HepG2 (cell line): Measurements from ENCODE around the gene AARS2. TPM values are rescaled to one million over a fixed set of nuclear protein-coding genes. Genes with fewer than 3 reads are reported as not detected.

ENCODE experiments used
- ATAC-seq: fragments of 200-7000 bp; cut with Tn5 transposase; 3 replicates; pipeline ENCODE4 v1.9.1; 2020; ENCODE audit warnings: mild to moderate bottlenecking, moderate library complexity
- BruUV-seq: library from RNA; stranded (reverse); fragments of 400-500 nt; replicated peaks from 2 replicates; lab custom pipeline; 2021; lab: Mats Ljungman, UMichigan
- CTCF ChIA-PET: fragments of 300-600 bp; formaldehyde crosslinking; extraction: SDS; loops from one replicate; lab custom pipeline; 2021; ENCODE audit warnings: low total read pairs, inconsistent platforms, low intra/inter-chr PET ratio; lab: Yijun Ruan, JAX
- POLR2A ChIA-PET: fragments of 350-600 bp; sonication (Branson Sonifier 250); formaldehyde crosslinking; loops from one replicate; lab custom pipeline; 2020; ENCODE audit warnings: antibody characterized with exemption, inconsistent platforms; lab: Yijun Ruan, JAX
- DNase-seq: peaks from one replicate; pipeline ENCODE4 v3.0.0-alpha.2; 2015; ENCODE audit warnings: low spot score
- FAIRE-seq: peaks from 3 replicates; lab custom pipeline; 2011; peaks lifted over from hg19 to GRCh38; lab: Jason Lieb, UNC
- H2AFZ ChIP-seq: one replicate; pipeline ENCODE4 v1.6.1; 2011; ENCODE audit warnings: low read length, inconsistent platforms
- H3K27ac ChIP-seq: fragments of 300-600 bp; 3 replicates; pipeline ENCODE4 v1.8.0; 2011; ENCODE audit warnings: mixed run types, mild to moderate bottlenecking, mixed read lengths, low read length, inconsistent platforms; ENCODE audit not compliant: insufficient read depth; ENCODE audit errors: extremely low read length
- H3K27me3 ChIP-seq, 2 experiments: fragments of 200-600 bp in 1 of 2; 2 replicates in 1 of 2; 3 replicates in 1 of 2; pipeline versions ENCODE4 v1.6.0 to v1.8.0; 2011; ENCODE audit warnings: low read length in 2 of 2, mild to moderate bottlenecking in 2 of 2, moderate library complexity in 2 of 2, inconsistent platforms in 1 of 2; ENCODE audit not compliant: insufficient read depth in 2 of 2, control insufficient read depth in 1 of 2
- H3K36me3 ChIP-seq, 2 experiments: fragments of 200-600 bp in 1 of 2; replicated peaks in 1 of 2; 2 replicates in 1 of 2; 3 replicates in 1 of 2; pipeline versions ENCODE4 v1.5.1 to v1.8.0; 2011; ENCODE audit warnings: low read length in 2 of 2, inconsistent platforms in 1 of 2; ENCODE audit not compliant: insufficient read depth in 2 of 2, control insufficient read depth in 1 of 2
- H3K4me1 ChIP-seq: 2 replicates; pipeline ENCODE4 v1.5.1; 2012; ENCODE audit warnings: low read length, inconsistent platforms; ENCODE audit not compliant: insufficient read depth
- H3K4me2 ChIP-seq: 2 replicates; pipeline ENCODE4 v1.6.0; 2011; ENCODE audit warnings: low read depth, low read length, inconsistent platforms
- H3K4me3 ChIP-seq, 3 experiments: fragments of 200-600 bp in 1 of 3; sonication (generic), shearing (Covaris generic) in 1 of 3; replicated peaks in 1 of 3; 2 replicates each; pipeline ENCODE4 v1.5.1; 2011 to 2016; ENCODE audit warnings: low read length in 3 of 3, inconsistent platforms in 2 of 3, low read depth in 2 of 3, mild to moderate bottlenecking in 2 of 3, control low read depth in 1 of 3, mixed read lengths in 1 of 3; ENCODE audit not compliant: insufficient read depth in 1 of 3
- H3K79me2 ChIP-seq: one replicate; pipeline ENCODE4 v1.6.1; 2011; ENCODE audit warnings: low read length, inconsistent platforms; ENCODE audit not compliant: insufficient read depth
- H3K9ac ChIP-seq: 2 replicates; pipeline ENCODE4 v1.6.0; 2011; ENCODE audit warnings: mild to moderate bottlenecking, low read depth, low read length, inconsistent platforms; ENCODE audit not compliant: insufficient read depth
- H3K9me3 ChIP-seq: 2 replicates; pipeline ENCODE4 v1.5.1; 2012; ENCODE audit warnings: mild to moderate bottlenecking, low read length
- H4K20me1 ChIP-seq: 2 replicates; pipeline ENCODE4 v1.6.0; 2011; ENCODE audit warnings: inconsistent platforms, mild to moderate bottlenecking, low read length, moderate library complexity; ENCODE audit not compliant: insufficient read depth
- CREM ChIP-seq, 2 experiments: sonication (generic) in 1 of 2; formaldehyde crosslinking in 1 of 2; IDR thresholded peaks; 2 replicates each; pipeline versions ENCODE4 v1.4.0 to v1.6.1; 2016 to 2020; ENCODE audit warnings: antibody characterized with exemption in 1 of 2, mild to moderate bottlenecking in 1 of 2, missing genetic modification reagents in 1 of 2
- FOXA1 ChIP-seq, 2 experiments: fragments of 450-650 bp in 1 of 2; sonication (generic) in 1 of 2; formaldehyde crosslinking in 1 of 2; IDR thresholded peaks; 2 replicates each; pipeline versions ENCODE4 v1.4.0 to v1.6.1; 2016 to 2020; ENCODE audit warnings: missing genetic modification reagents in 1 of 2
- FOXJ3 ChIP-seq: sonication (generic); formaldehyde crosslinking; IDR thresholded peaks from 2 replicates; pipeline ENCODE4 v1.4.0; 2020; ENCODE audit warnings: missing genetic modification reagents, mild to moderate bottlenecking, borderline replicate concordance
- NFAT5 ChIP-seq: sonication (generic); formaldehyde crosslinking; IDR thresholded peaks from 2 replicates; pipeline ENCODE4 v1.4.0; 2020; ENCODE audit warnings: missing genetic modification reagents
- RBM39 ChIP-seq: fragments of 200-400 bp; formaldehyde crosslinking; IDR thresholded peaks from one replicate; pipeline ENCODE4 v1.6.1; 2018; ENCODE audit warnings: antibody characterized with exemption, mild to moderate bottlenecking, low read depth, low read length; ENCODE audit not compliant: poor library complexity, severe bottlenecking
- RFX3 ChIP-seq: IDR thresholded peaks from 2 replicates; pipeline ENCODE4 v1.6.1; 2016; ENCODE audit warnings: missing biosample characterization, missing genetic modification reagents
- SP2 ChIP-seq: sonication (generic); formaldehyde crosslinking; IDR thresholded peaks from 2 replicates; pipeline ENCODE4 v1.5.1; 2020; ENCODE audit warnings: mild to moderate bottlenecking, missing genetic modification reagents
- TRIM24 ChIP-seq: sonication (generic); formaldehyde crosslinking; IDR thresholded peaks from 2 replicates; pipeline ENCODE4 v1.8.0; 2022; ENCODE audit warnings: mild to moderate bottlenecking, missing genetic modification reagents
- ZBTB7A ChIP-seq: sonication (generic); formaldehyde crosslinking; IDR thresholded peaks from 2 replicates; pipeline ENCODE4 v1.8.0; 2022; ENCODE audit warnings: mild to moderate bottlenecking, missing genetic modification reagents
- ZC3H13 ChIP-seq: sonication (generic); formaldehyde crosslinking; IDR thresholded peaks from 2 replicates; pipeline ENCODE4 v1.8.1; 2023; ENCODE audit warnings: mild to moderate bottlenecking, missing genetic modification reagents, moderate library complexity
- ZHX1 ChIP-seq: sonication (generic); formaldehyde crosslinking; IDR thresholded peaks from 2 replicates; pipeline ENCODE4 v1.8.1; 2022; ENCODE audit warnings: low read depth, mild to moderate bottlenecking, missing genetic modification reagents
- ZKSCAN1 ChIP-seq: fragments of 150-350 bp; IDR thresholded peaks from 2 replicates; pipeline ENCODE4 v1.6.1; 2014; ENCODE audit warnings: low read length
- ZNF337 ChIP-seq: sonication (generic); formaldehyde crosslinking; IDR thresholded peaks from 2 replicates; pipeline ENCODE4 v1.5.1; 2020; ENCODE audit warnings: missing genetic modification reagents, low read depth, mild to moderate bottlenecking, borderline replicate concordance
- ZNF556 ChIP-seq: sonication (generic); formaldehyde crosslinking; IDR thresholded peaks from 2 replicates; pipeline ENCODE4 v1.4.0; 2020; ENCODE audit warnings: mild to moderate bottlenecking, missing genetic modification reagents, borderline replicate concordance
- ZNF883 ChIP-seq: sonication (generic); formaldehyde crosslinking; IDR thresholded peaks from 2 replicates; pipeline ENCODE4 v1.5.1; 2020; ENCODE audit warnings: mild to moderate bottlenecking, missing genetic modification reagents; ENCODE audit errors: not compliant biosample characterization
- WGBS: methylation state at CpG from one replicate; pipeline ENCODE4 v1.1.6; 2017; ENCODE audit warnings: low lambda C conversion rate; 5-methylcytosine and 5-hydroxymethylcytosine counted together
- in situ Hi-C: cut with HindIII; loops from 2 replicates; pipeline ENCODE4 v1.10.0; 2017; ENCODE audit warnings: low pct_unique_long_range_greater_than_20kb; ENCODE audit not compliant: extremely low pct_ligation_motif_present
- intact Hi-C: fragments of 100-400 bp; cut with micrococcal nuclease; formaldehyde crosslinking; loops from one replicate; pipeline ENCODE4 v1.10.0; 2022; ENCODE audit not compliant: unreplicated experiment
- polyA plus RNA-seq, 8 experiments: library from polyadenylated mRNA; depleted of rRNA in 3 of 8; stranded (reverse) in 7 of 8; unstranded in 1 of 8; fragments of >200 nt; fragmentation: Illumina TruSeq in 4 of 8; extraction: Trizol in 4 of 8; gene quantifications; 2 replicates each; pipeline versions ENCODE4 v1.2.1 to v1.2.3, GENCODE V29; 2011 to 2016; ENCODE audit warnings: low read depth in 4 of 8, missing spikeins in 1 of 8, mixed read lengths in 1 of 8; ENCODE audit not compliant: insufficient read depth in 1 of 8
- total RNA-seq, 5 experiments: library from RNA; depleted of rRNA; stranded (reverse); fragments of >200 nt; fragmentation: Illumina TruSeq; extraction: Trizol; gene quantifications; 2 replicates each; pipeline ENCODE4 v1.2.3, GENCODE V29; 2016; ENCODE audit warnings: low read depth in 1 of 5
- TF ChIP-seq, protein P1 (sequence below): sonication (generic); formaldehyde crosslinking; IDR thresholded peaks from 2 replicates; pipeline ENCODE4 v1.4.0; 2020; ENCODE audit warnings: missing genetic modification reagents

Gene AARS2
- total and polyA plus RNA-seq, 2 of the 13 experiments (the other 11 are each of a cell fraction or from before 2014, with no cell fraction given): 7.5 to 24.1 TPM

DNA sequence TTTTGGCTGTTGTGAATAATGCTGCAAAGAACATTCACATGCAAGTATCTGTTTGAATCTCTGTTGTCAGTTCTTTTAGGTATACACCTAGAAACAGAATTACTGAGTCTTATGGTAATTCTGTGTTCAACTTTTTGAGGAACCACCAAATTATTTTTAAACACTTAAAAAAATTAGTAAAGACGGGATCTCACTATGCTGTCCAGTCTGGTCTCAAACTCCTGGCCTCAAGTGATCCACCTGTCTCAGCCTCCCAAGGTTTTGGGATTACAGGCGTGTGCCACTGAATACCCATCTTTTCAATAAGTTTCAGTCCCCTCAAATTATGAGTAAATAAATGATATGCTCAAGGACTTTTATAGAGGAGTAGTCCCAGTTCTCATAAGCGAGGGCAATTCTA lies 46.8 kb upstream of the AARS2 start:
- no peak overlapping the region for H2AFZ ChIP-seq
- no peaks in the 10 kb centered on the region for H3K9me3 ChIP-seq
- DNase-seq: no peak
- no peaks in the 10 kb centered on the region for H3K36me3 ChIP-seq
- ChIA-PET POLR2A (no interaction called here), CTCF (no interaction called here)
- H3K4me1 ChIP-seq: no peaks in the 10 kb centered on the region
- in situ Hi-C loops (no loop called here), intact Hi-C loops (no loop called here)
- no peak overlapping the region for H3K4me3 ChIP-seq
- no peaks in the 10 kb centered on the region for H4K20me1 ChIP-seq
- no peak for FAIRE-seq
- 12% methylated on average over 3 of the region's 3 CpGs for WGBS
- H3K27ac ChIP-seq: no peak overlapping the region
- no TSS peak for BruUV-seq
- H3K79me2 ChIP-seq: no peaks in the 10 kb centered on the region
- no peak for ATAC-seq
- H3K4me2 ChIP-seq: no peak overlapping the region
- H3K9ac ChIP-seq: no peak overlapping the region
- peaks cover 0 to 5% of the 10 kb centered on the region in 2 experiments; a peak in 1 of 5 replicates for H3K27me3 ChIP-seq
- no peak for TF ChIP-seq ZKSCAN1
- TF ChIP-seq ZC3H13 (CRISPR knock-in tag): no peak
- no peak for TF ChIP-seq TRIM24 (CRISPR knock-in tag)
- no peak for TF ChIP-seq ZBTB7A (CRISPR knock-in tag)
- TF ChIP-seq ZNF337 (CRISPR knock-in tag): no peak
- no peak for TF ChIP-seq ZNF883 (CRISPR knock-in tag)
- TF ChIP-seq FOXJ3 (CRISPR knock-in tag): no peak
- TF ChIP-seq SP2: no peak
- TF ChIP-seq RBM39: no peak
- TF ChIP-seq NFAT5 (CRISPR knock-in tag): no peak
- no peak for TF ChIP-seq ZHX1 (CRISPR knock-in tag)
- no peak for TF ChIP-seq ZNF556 (CRISPR knock-in tag)
- no peak for TF ChIP-seq RFX3 (CRISPR knock-in tag)
- no peak for TF ChIP-seq FOXA1 (IDR thresholded peaks at IDR 0.05)
- no peak for TF ChIP-seq FOXA1 (CRISPR knock-in tag; IDR thresholded peaks at IDR 0.05)
- TF ChIP-seq, protein P1, sequence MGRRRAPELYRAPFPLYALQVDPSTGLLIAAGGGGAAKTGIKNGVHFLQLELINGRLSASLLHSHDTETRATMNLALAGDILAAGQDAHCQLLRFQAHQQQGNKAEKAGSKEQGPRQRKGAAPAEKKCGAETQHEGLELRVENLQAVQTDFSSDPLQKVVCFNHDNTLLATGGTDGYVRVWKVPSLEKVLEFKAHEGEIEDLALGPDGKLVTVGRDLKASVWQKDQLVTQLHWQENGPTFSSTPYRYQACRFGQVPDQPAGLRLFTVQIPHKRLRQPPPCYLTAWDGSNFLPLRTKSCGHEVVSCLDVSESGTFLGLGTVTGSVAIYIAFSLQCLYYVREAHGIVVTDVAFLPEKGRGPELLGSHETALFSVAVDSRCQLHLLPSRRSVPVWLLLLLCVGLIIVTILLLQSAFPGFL (CRISPR knock-in tag): no peak
- TF ChIP-seq CREM (IDR thresholded peaks at IDR 0.05): no peak
- TF ChIP-seq CREM (CRISPR knock-in tag; IDR thresholded peaks at IDR 0.05): no peak
